Measurements from ENCODE around the gene ZSWIM3. TPM values are rescaled to one million over a fixed set of nuclear protein-coding genes. Genes with fewer than 3 reads are reported as not detected.
A peak's percentile ranks its signal among the peaks of the same experiment; 100 is the strongest.

Gene ZSWIM3
- total RNA-seq, 1 donor, result 8.1 TPM

GRCh38 chr20:45832619-45833018, 24.8 kb upstream of the ZSWIM3 start:
- DNase-seq (ENCODE audit: low read depth in 2 of 3, low spot score in 2 of 3), result peak in 1 of 3 donors; percentile 26

GRCh38 chr20:45833030-45833882, 24.2 kb upstream of the ZSWIM3 start, which contains the start of gene SNX21:
TSS of gene SNX21 (plus strand) at chr20:45833799. CDS start at chr20:45833920, 121 bp downstream.
- DNase-seq (ENCODE audit: low read depth in 2 of 3, low spot score in 2 of 3), result peak in 2 of 3 donors; percentile 19 to 36

GRCh38 chr20:45833883-45834796, 23.3 kb upstream of the ZSWIM3 start:
- DNase-seq (ENCODE audit: low read depth in 2 of 3, low spot score in 2 of 3), result peak in 2 of 3 donors; percentile 39 to 42

- DNase-seq (ENCODE audit: low read depth in 2 of 3, low spot score in 2 of 3), result no peak
These were observed 22.6 kb upstream of the ZSWIM3 start for GRCh38 chr20:45834797-45835161.

GRCh38 chr20:45835329-45835765, 22.1 kb upstream of the ZSWIM3 start:
- peak in 1 of 3 donors; percentile 43 for DNase-seq (ENCODE audit: low read depth in 2 of 3, low spot score in 2 of 3)

- DNase-seq (ENCODE audit: low read depth in 2 of 3, low spot score in 2 of 3), result no peak
These were observed 21.6 kb upstream of the ZSWIM3 start for GRCh38 chr20:45835825-45836224.

GRCh38 chr20:45836841-45837240, 20.6 kb upstream of the ZSWIM3 start:
- DNase-seq (ENCODE audit: low read depth in 2 of 3, low spot score in 2 of 3), result peak in 1 of 3 donors; percentile 42

- DNase-seq (ENCODE audit: low read depth in 2 of 3, low spot score in 2 of 3), result no peak
These were observed 16.7 kb upstream of the ZSWIM3 start for GRCh38 chr20:45840700-45841198.

- no peak for DNase-seq (ENCODE audit: low read depth in 2 of 3, low spot score in 2 of 3)
These were observed 15.8 kb upstream of the ZSWIM3 start for GRCh38 chr20:45841407-45842129.

- DNase-seq (ENCODE audit: low read depth in 2 of 3, low spot score in 2 of 3), result peak in 2 of 3 donors; percentile 40 to 70
These were observed 15.1 kb upstream of the ZSWIM3 start for GRCh38 chr20:45842169-45842812.

- no peak for DNase-seq (ENCODE audit: low read depth in 2 of 3, low spot score in 2 of 3)
These were observed 13.9 kb upstream of the ZSWIM3 start for GRCh38 chr20:45843506-45843905.

- DNase-seq (ENCODE audit: low read depth in 2 of 3, low spot score in 2 of 3), result no peak
These were observed 12.0 kb upstream of the ZSWIM3 start for GRCh38 chr20:45845452-45845851.

- no peak for DNase-seq (ENCODE audit: low read depth in 2 of 3, low spot score in 2 of 3)
These were observed 9.0 kb upstream of the ZSWIM3 start for GRCh38 chr20:45848421-45848820.

- no peak for DNase-seq (ENCODE audit: low read depth in 2 of 3, low spot score in 2 of 3)
These were observed 8.3 kb upstream of the ZSWIM3 start for GRCh38 chr20:45848969-45849582.

GRCh38 chr20:45850238-45850637, 7.2 kb upstream of the ZSWIM3 start:
- no peak for DNase-seq (ENCODE audit: low read depth in 2 of 3, low spot score in 2 of 3)

- no peak for DNase-seq (ENCODE audit: low read depth in 2 of 3, low spot score in 2 of 3)
These were observed 6.5 kb upstream of the ZSWIM3 start for GRCh38 chr20:45850926-45851325.

- no peak for DNase-seq (ENCODE audit: low read depth in 2 of 3, low spot score in 2 of 3)
These were observed 5.9 kb upstream of the ZSWIM3 start for GRCh38 chr20:45851501-45851900.

GRCh38 chr20:45852326-45852725, 5.1 kb upstream of the ZSWIM3 start:
- DNase-seq (ENCODE audit: low read depth in 2 of 3, low spot score in 2 of 3), result no peak

GRCh38 chr20:45853484-45853883, 3.9 kb upstream of the ZSWIM3 start:
- DNase-seq (ENCODE audit: low read depth in 2 of 3, low spot score in 2 of 3), result no peak

GRCh38 chr20:45857882-45858216, 435 bp downstream of the ZSWIM3 start:
- no peak for DNase-seq (ENCODE audit: low read depth in 2 of 3, low spot score in 2 of 3)
